ENCODE results near the gene TBKBP1.

- TF ChIP-seq CTCF (IDR thresholded peaks at IDR 0.05) (no peak), POLR2A (IDR thresholded peaks at IDR 0.05) (no peak)
These were observed 63.4 kb downstream of the TBKBP1 start for GRCh38 chr17:47757386-47757785.

All from esophagus squamous epithelium (tissue), 4 donors.